Measurements from ENCODE around the gene TTC39C. TPM values are rescaled to one million over a fixed set of nuclear protein-coding genes. Genes with fewer than 3 reads are reported as not detected.

Gene TTC39C
- total and polyA plus RNA-seq, 9 donors = 7.2 to 31.0 (median 14.0) TPM

- DNase-seq = no peak
- no peaks in the 10 kb centered on the region for H3K4me1 ChIP-seq (ENCODE audit: insufficient read depth)
- H3K36me3 ChIP-seq = no peaks in the 10 kb centered on the region
- no peak overlapping the region for H3K27ac ChIP-seq
- H3K9me3 ChIP-seq = no peaks in the 10 kb centered on the region
- H3K27me3 ChIP-seq = no peaks in the 10 kb centered on the region
- TF ChIP-seq POLR2A (IDR thresholded peaks at IDR 0.05) (no peak), CTCF (IDR thresholded peaks at IDR 0.05) (no peak), EP300 (IDR thresholded peaks at IDR 0.05) (no peak)
- 83 to 86% (median 85%) methylated on average over 15 of the region's 15 CpGs for WGBS, 3 donors
- no peak overlapping the region for H3K4me3 ChIP-seq
- intact Hi-C loops (cut with DNase I) = loop anchor here in 2 of 4 donors (10.0 kb wide), 2 partner anchors 158 to 288 kb away; no protein-coding TSS in a partner anchor
These were observed 98.5 kb downstream of the TTC39C start for GRCh38 chr18:24112874-24113615.

GRCh38 chr18:24114924-24115549, 100.5 kb downstream of the TTC39C start:
- Histone ChIP-seq H3K4me3 (no peak overlapping the region), H3K9me3 (no peaks in the 10 kb centered on the region), H3K36me3 (no peaks in the 10 kb centered on the region), H3K4me1 (ENCODE audit: insufficient read depth) (no peaks in the 10 kb centered on the region), H3K27ac (no peak overlapping the region), H3K27me3 (no peaks in the 10 kb centered on the region)
- TF ChIP-seq CTCF (IDR thresholded peaks at IDR 0.05) = no peak
- TF ChIP-seq POLR2A (IDR thresholded peaks at IDR 0.05) = no peak
- no peak for TF ChIP-seq EP300 (IDR thresholded peaks at IDR 0.05)
- DNase-seq = no peak
- intact Hi-C loops (cut with DNase I) = loop anchor here in 2 of 4 donors (10.0 kb wide), 2 partner anchors 160 to 290 kb away; no protein-coding TSS in a partner anchor
- WGBS, 3 donors = 78 to 82% (median 79%) methylated on average over 4 of the region's 4 CpGs

GRCh38 chr18:24115628-24116027, 101.1 kb downstream of the TTC39C start:
- no peaks in the 10 kb centered on the region for H3K9me3 ChIP-seq
- H3K36me3 ChIP-seq = no peaks in the 10 kb centered on the region
- WGBS, 3 donors = 71 to 78% (median 75%) methylated on average over 2 of the region's 2 CpGs
- no peak overlapping the region for H3K27ac ChIP-seq
- no peaks in the 10 kb centered on the region for H3K4me1 ChIP-seq (ENCODE audit: insufficient read depth)
- no peak for DNase-seq
- intact Hi-C loops (cut with DNase I) = loop anchor here in 2 of 4 donors (10.0 kb wide), 2 partner anchors 161 to 291 kb away; no protein-coding TSS in a partner anchor
- TF ChIP-seq POLR2A (IDR thresholded peaks at IDR 0.05) (no peak), EP300 (IDR thresholded peaks at IDR 0.05) (no peak), CTCF (IDR thresholded peaks at IDR 0.05) (no peak)
- H3K4me3 ChIP-seq = no peak overlapping the region
- no peaks in the 10 kb centered on the region for H3K27me3 ChIP-seq

GRCh38 chr18:24118750-24119577, 104.4 kb downstream of the TTC39C start:
- intact Hi-C loops (cut with DNase I) = loop anchor here in 2 of 4 donors (10.0 kb wide), 2 partner anchors 164 to 294 kb away; no protein-coding TSS in a partner anchor
- 55 to 63% (median 62%) methylated on average over 8 of the region's 8 CpGs for whole genome bisulfite sequencing, 3 donors

More at GRCh38 chr18:24118750-24119577, 104.4 kb downstream of the TTC39C start:
- Histone ChIP-seq H3K4me3 (no peak overlapping the region), H3K4me1 (ENCODE audit: insufficient read depth) (no peaks in the 10 kb centered on the region), H3K27ac (no peak overlapping the region), H3K27me3 (no peaks in the 10 kb centered on the region), H3K36me3 (no peaks in the 10 kb centered on the region), H3K9me3 (no peaks in the 10 kb centered on the region)
- DNase-seq = peak; percentile 51 to 79 (median 76)
- no peak for TF ChIP-seq EP300 (IDR thresholded peaks at IDR 0.05)
- peak; percentile 85 to 90 (median 87) for TF ChIP-seq CTCF (IDR thresholded peaks at IDR 0.05)
- TF ChIP-seq POLR2A (IDR thresholded peaks at IDR 0.05) = no peak
